ENCODE measurements around the gene RNU5B-1.
"Not testable (repeated sequence)": the region's sequence is repeated elsewhere in the genome, so short reads cannot be mapped to it uniquely, and the experiment has no call there.

The RNU5B-1 gene

DNA sequence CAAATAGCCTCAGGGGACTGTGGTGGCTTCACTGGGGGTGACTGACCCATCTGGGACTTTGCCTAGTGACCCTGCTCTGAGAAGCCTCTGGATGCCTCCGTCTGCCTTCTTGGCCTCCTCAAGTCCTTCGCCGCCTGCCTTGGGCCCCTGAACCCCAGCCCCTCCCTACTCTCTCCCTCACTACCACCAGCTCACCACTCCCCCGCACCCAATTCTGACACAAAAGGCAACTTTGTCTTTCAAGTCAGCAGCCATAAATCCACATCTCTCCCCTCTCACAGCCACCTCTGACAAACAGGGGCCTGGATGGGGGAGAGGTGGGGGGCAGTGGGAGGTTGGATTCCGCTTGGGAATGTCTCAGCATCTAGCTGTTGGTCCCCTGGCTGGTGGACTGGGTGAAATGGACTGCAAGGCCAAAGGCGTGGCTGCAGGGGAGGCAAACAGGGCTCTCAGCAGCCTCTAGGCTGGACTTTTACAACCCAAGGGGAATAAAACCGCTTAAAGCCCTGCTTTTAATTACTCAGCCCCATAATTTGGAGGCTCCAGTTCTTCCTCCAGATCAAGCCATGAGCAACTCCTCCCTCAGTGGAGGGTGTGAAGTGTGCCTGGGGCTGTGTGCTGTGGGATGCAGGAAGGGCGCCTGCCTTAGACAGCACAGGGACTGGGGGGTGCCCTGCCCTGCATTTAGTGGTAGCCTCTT is 39.9 kb downstream of the RNU5B-1 start:
- no peak for DNase-seq (ENCODE audit: low read depth)

DNA sequence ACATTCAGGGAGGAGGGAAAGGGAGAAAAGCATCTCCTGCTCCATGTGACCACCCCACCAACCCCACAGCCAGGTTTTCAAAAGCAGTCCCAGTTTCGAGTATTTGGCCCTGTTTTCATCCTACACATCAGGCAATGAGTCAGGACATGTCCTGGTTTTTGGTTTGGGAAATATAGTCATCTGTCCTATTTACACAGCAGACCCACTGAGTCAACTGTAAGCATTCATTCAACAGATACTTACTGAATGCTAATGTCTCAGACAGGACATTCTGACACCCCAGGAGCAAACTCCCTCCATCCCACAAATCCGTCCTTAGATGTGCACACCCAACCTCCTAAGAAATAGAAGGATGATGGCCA is 40.4 kb downstream of the RNU5B-1 start:
- DNase-seq (ENCODE audit: low read depth): no peak

DNA sequence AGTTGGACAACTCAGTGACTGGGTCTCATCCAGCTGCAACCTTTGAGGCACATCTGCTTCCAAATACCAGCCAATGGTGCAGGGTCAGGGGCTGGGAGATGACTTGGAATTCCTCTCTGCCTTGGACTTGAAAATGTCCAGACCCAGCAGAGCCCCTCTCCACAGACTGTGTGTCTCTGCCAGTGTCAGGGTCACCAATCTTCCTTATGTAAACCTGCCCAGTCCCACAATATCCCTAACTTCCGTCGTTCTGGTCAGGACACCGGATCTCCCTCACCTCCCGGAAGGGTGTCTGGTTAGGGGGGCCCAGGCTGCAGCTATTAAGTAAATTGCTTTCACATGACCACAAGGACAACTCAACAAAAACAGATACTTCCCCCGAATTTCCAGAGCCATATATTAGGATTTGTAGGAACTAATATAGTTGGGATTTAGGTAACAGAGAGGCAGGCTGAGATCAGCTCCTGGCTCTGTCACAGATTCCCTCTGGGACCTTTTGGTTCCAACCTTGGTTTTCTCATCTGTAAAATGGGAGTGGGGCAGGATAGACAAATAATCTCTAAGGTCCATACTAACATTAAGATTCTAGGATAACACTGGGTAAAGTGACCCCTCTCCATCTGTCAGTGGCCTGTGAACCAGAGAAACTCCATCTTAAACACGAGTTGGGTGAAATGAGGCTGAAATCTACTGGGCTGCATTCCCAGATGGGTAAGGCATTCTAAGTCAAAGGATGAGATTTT is 42.5 kb downstream of the RNU5B-1 start:
- no peak for DNase-seq (ENCODE audit: low read depth)

DNA sequence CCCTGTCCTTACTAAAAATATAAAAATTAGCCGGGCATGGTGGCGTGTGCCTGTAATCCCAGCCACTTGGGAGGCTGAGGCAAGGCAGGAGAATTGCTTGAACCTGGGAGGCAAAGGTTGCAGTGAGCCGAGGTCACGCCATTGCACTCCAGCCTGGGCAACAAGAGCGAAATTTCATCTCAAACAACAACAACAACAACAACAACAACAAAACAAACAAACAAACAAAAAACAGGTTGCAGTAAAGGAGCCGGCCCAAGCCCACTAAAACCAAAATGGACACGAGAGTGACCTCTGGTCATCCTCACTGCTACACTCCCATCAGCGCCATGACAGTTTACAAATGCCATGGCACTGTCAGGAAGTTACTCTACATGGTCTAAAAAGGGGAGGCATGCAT is 43.3 kb downstream of the RNU5B-1 start:
- DNase-seq (ENCODE audit: low read depth): not testable (repeated sequence)

DNA sequence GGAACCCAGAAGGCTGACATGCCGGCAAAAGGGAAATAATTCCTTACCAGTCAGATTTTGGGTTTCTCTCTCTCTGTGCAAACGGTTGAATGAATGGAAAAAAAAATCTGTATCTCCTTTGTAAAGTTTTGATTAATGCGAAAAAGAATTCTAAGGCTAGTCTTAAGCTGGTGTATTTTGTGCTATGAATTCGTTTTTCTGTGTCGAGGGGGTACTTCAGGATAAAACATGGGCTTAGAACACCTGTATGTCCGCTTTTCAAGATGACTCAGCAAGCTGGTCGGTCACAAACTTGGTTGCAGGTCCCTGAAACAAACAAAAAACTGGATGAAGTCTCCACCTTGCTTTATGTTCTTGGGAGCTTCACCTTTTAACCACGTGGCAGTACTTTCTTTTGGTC is 44.9 kb downstream of the RNU5B-1 start:
- DNase-seq (ENCODE audit: low read depth): no peak

DNA sequence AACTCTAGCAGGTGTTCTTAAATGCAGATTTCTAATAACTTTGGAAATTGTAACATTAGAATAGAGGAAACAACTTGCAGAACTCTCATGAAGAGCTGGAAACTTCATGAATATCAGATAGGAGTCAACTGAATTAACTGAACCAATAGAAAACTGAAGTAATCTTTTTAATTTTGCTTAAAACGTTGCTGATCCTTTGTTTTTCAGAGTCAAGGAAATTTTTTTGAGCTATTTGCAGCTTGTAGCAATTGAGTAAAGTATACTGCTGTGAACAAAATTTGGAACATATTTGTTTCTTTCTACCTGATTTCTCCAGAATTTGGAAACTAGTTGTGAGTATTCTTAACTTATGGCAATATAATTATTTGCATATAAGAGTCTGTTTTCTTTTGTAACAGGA is 47.5 kb downstream of the RNU5B-1 start:
- DNase-seq (ENCODE audit: low read depth): not testable (repeated sequence)

All from stimulated activated CD8-positive, alpha-beta memory T cell treated with anti-CD3 and anti-CD28 coated beads, Interleukin-15, amount 100 ng/mL, for 1 hour (primary cell).